GM19239 (cell line): ENCODE measurements around the gene SAMD11.

Experiments
- DNase-seq: peaks from one replicate; pipeline ENCODE4 v3.0.0; 2011; ENCODE audit warnings: low spot score; ENCODE audit not compliant: insufficient read length
- FAIRE-seq: peaks from 2 replicates; lab custom pipeline; 2011; peaks lifted over from hg19 to GRCh38; lab: Jason Lieb, UNC

The SAMD11 gene

DNA sequence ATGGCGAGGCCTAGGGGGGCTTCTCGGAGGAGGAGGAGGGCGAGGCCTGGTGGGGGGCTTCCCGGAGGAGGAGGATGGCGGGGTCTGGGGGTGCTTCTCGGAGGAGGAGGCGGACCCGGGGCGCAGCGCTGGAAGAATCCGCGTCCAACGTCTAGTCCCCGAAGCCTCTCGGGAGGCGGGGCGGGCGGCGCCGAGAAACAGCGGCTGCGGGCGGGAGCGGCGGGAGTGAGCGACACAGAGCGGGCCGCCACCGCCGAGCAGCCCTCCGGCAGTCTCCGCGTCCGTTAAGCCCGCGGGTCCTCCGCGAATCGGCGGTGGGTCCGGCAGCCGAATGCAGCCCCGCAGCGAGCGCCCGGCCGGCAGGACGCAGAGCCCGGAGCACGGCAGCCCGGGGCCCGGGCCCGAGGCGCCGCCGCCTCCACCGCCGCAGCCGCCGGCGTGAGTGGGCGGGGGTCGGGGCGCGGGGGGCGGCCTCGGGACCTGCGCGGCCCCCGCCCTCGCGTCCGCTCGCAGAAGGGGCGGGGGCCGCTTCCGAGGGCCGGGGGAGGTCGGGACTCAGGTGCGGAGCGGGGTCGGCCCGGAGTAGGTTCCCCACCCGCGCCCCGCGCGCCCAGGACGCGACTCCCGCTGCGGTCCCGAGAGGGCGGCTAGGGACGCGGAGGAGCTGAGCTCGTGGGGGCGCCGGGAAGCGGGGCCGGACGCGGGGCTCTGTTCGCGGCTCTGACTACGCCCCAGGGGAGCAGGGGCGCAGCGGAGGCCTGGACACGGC lies 36.8 kb downstream of the SAMD11 start, which contains the start of gene KLHL17:
KLHL17 (plus strand) TSS at position 222 of the 769 bp plus-strand sequence; CDS start at position 332, 110 bp downstream.
- DNase-seq (peak; percentile 99), FAIRE-seq (peak; percentile 45)

DNA sequence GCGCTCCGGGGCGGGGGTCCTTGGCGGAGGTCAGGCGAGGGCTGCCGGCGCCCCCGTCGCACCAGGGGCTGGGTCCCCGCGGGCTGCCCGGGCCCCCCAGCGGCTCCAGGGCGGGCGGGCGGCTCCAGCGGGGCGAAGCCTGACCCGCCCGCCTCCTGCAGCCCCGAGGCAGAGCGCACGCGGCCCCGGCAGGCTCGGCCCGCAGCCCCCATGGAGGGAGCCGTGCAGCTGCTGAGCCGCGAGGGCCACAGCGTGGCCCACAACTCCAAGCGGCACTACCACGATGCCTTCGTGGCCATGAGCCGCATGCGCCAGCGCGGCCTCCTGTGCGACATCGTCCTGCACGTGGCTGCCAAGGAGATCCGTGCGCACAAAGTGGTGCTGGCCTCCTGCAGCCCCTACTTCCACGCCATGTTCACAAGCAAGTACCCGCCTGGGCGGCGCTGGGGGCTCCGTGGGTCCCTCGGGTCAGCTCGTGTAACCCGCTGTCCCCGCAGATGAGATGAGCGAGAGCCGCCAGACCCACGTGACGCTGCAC lies 37.5 kb downstream of the SAMD11 start:
- FAIRE-seq = no peak
- DNase-seq = no peak

DNA sequence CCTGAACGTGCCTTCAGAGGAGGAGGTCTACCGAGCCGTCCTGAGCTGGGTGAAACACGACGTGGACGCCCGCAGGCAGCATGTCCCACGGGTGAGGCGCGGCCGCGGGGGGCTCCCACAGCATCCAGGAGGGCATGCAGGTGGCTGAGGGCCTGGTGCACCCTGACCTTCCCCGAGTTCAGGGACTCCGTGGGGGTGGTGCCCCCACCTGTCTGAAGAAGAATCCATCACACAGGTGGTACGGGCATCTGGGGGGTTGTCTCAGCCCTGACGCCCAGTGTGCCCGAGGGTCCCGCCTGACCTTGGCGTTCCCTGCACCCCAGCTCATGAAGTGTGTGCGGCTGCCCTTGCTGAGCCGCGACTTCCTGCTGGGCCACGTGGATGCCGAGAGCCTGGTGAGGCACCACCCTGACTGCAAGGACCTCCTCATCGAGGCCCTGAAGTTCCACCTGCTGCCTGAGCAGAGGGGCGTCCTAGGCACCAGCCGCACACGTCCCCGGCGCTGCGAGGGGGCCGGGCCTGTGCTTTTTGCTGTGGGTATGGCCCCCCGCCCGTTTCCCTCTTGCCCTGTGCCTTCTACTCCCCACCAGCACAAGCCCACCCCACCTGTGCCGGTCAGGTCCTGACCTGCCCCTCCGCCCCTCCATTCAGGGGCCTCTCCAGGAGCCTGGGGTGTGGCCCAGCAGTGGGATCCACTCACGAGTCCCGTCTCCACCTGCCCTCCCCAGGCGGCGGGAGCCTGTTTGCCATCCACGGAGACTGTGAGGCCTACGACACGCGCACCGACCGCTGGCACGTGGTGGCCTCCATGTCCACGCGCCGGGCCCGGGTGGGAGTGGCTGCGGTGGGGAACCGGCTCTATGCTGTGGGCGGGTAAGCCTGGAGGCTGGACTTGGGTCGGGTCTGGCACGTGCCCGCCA lies 38.9 kb downstream of the SAMD11 start:
- DNase-seq (no peak), FAIRE-seq (no peak)

DNA sequence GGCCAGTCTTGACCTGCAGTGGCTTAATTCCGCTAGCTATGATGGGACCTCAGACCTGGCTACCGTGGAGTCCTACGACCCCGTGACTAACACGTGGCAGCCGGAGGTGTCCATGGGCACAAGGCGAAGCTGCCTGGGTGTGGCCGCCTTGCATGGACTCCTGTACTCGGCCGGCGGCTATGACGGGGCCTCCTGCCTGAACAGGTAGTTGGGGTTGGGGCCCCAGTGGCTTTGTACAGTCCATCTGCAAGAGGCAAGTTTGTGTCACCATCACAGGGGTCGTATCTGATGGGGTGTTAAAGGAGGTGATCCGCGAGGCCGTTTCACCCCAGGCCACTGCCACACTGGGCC lies 39.6 kb downstream of the SAMD11 start:
- FAIRE-seq (no peak), DNase-seq (no peak)

DNA sequence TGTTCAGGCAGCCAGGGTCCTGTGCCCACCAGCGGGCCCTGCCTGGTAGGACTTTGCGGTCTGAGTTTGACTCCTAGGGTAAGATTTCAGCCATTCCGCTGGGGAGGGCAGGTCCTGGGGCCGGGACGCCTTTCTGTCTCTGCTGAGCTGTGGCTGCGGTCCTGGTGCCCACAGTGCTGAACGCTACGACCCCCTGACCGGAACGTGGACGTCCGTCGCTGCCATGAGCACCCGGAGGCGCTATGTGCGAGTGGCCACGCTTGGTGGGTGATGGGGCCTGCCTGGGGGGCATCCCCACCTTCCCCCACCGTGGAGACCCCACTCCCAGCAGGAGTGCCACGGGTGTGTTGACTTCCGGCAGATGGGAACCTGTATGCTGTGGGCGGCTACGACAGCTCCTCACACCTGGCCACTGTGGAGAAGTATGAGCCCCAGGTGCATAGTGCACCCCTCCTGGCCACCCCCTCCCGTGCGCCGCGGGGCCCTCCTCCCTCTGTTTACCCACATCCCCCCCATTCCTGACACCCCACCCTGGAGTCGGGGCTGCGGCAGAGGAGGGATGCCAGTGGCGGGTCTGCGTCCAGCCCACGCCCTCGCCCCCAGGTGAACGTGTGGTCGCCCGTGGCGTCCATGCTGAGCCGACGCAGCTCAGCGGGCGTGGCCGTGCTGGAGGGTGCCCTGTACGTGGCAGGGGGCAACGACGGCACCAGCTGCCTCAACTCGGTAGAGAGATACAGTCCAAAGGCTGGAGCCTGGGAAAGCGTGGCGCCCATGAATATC lies 40.2 kb downstream of the SAMD11 start:
- no peak for DNase-seq
- FAIRE-seq = no peak

DNA sequence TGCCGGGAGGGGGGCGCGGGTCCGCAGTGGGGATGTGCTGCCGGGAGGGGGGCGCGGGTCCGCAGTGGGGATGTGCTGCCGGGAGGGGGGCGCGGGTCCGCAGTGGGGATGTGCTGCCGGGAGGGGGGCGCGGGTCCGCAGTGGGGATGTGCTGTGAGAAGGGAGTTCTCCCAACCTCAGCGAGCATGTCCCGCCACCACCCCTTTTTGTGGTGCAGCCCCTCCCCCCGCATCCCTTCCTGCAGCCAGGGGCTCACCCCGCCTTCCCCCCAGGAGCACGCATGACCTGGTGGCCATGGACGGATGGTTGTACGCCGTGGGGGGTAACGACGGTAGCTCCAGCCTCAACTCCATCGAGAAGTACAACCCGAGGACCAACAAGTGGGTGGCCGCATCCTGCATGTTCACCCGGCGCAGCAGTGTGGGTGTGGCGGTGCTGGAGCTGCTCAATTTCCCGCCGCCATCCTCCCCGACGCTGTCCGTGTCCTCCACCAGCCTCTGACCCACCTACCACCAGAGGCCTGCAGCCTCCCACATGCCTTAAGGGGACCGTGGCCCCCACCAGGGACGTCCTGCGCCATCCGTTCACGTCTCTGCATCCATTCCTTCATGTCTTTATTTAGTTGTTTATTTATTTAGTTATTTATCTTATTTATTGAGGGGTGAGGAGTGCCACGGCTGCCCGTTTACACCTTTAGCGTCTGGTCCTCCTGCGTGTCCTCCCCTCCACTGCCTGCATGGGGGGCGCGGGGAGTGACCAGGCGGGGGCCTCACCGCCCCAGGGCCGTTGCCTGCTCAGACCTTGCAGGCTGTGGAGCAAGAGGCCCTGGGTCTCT lies 41.2 kb downstream of the SAMD11 start:
- no peak for DNase-seq
- no peak for FAIRE-seq

DNA sequence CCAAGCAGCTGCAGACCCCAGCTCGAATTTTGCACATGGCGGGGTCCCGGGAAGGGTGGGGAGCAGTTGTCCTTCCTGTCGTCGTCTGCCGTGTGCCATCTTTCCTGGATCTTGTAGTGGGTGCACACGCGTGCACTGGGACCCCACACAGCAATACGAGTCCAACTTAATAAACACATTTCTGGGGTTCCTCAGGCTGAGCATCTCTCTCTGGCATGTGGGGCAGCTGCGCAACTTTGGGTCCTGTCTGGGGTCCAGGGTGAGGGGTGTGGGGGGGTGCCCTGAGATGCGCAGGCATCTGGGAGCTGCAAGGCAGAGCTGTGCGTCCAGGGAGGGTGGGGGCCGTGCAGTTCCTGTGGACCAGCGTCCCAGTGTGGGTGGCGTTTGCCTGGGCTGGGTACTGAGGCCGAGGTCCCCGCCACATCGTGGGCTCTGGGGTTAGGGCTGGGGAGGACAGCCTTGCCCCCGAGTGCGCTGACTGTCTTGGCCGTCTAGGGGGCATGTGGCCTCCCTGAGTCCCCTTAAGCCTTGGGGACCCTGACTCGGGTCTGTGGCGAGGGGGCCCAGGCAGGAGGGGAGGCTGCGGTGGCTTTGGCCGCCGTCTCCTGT lies 41.9 kb downstream of the SAMD11 start:
- FAIRE-seq = no peak
- no peak for DNase-seq

DNA sequence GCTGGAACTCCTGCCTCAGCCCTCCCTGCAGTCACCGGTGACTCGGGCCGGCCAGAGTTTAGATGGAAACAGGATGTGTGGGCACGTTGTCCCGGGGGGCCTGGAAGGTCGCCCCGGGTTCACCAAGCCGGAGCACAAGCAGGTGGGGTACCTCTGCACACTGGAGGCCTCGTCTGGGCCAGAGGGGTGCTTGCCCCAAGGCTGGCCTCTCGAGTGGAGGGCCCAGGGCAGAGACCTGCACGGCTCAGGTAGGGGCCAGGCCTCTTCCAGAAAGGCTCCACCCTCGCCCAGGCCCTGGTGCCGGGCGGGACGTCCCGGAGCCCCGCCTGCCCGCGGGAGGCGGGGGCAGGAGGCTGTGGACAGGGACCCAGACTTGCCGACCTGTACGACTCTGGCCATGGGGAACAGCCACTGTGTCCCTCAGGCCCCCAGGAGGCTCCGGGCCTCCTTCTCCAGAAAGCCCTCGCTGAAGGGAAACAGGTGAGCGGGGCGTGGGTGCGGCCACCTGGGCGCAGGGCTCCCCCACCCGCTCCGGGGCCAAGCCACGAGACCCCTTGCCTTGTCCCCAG lies 42.5 kb downstream of the SAMD11 start, which contains the start of gene PLEKHN1:
PLEKHN1 (plus strand) TSS at position 348 of the 569 bp plus-strand sequence; CDS start at position 398, 50 bp downstream.
- FAIRE-seq = no peak
- DNase-seq = peak; percentile 74

DNA sequence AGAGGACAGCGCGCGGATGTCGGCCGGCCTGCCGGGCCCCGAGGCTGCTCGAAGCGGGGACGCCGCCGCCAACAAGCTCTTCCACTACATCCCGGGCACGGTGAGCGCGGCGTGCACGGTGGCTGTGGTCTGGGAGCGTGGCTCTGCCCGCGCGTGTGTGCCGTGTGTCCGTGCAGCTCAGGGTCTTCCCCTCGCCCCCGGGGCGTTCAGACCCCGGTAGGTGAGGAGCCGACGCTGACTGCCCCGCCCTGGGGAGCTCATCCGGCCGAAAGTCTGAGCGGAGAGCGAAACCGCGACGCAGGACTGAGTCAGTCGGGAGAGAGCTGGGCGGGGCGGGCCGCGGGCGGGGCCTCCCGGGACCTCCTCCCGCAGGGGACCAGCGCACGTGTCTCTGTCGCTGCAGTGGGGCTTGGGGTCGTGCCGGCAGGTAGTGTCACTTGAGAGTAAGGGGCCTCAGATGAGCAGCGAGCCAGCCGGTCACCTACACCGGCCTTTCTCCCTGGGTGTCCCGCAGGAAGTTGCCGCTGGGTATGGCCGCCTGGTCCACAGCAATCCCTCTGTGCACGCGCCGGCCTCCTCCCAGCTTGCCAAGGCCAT lies 43.1 kb downstream of the SAMD11 start:
- peak; percentile 98 for DNase-seq

DNA sequence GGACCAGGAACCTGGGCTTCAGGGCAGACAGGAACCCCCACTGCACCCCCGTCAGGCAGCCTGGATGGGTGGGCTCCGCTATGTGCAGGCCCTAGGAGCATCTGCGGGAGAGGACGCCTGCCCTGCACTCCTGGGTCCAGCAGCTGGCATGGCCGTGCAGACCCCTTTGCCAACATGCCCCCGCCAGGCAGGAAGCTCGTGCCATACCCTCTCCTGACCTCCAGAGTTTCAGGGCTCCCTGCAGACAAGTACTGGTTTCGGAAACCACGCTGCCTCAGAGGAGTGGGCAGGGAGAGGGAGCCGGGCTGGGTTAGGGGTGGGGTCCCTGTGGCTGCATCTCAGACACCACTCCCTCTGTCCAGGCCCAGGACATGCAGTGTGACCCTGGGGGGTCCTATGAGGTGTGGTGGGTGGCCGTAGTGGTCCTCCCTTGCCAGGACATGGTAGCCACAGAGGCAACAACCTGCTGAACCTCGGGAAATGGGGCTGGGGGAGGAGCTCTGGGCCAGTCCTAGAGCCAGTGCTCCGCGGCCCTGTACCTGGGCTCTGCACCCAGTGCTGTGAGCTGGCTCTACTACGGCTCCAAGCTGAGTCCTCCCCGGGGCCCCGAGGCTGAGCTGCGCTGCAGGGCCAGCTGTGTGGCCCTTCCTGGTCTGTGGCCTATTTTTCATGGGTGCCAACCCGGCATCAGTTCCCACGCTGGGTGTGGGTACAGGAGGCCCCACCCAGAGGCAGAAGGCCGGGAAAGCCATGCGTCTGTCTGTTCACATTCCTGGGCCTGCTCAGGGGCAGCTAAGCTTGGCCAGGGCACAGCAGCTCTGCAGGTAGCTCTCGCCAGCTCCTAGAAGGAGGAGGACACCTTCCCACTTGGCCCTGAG lies 44.0 kb downstream of the SAMD11 start:
- DNase-seq (no peak), FAIRE-seq (no peak)

More for the DNA sequence above, 43.1 kb downstream of the SAMD11 start:
- peak; percentile 91 for FAIRE-seq

DNA sequence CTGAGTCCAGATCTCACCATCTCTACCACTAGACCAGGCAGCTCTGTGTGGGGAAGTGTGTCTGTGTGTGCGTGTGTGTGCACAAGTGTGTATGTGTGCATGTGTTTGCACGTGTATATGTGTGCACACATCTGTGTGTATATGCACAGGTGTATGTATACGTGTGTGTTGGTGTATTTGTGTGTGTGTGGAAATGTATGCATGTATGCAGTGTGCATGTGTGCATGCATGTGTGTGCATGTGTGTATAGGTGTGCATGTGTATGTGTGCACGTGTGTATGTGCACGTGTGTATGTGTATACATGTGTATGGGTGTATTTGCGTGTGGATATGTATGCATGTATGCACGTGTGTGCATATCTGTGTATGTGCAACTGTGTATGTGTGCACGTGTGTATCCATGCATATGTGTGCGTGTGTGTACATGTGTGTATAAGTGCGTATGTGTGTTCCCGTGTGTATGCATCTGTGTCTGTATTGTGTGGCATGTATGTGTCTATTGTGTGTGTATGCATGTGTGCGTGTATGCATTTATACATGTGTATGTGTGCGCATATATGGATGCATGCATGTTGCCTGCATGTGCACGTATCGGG lies 45.6 kb downstream of the SAMD11 start:
- FAIRE-seq (no peak), DNase-seq (no peak)

DNA sequence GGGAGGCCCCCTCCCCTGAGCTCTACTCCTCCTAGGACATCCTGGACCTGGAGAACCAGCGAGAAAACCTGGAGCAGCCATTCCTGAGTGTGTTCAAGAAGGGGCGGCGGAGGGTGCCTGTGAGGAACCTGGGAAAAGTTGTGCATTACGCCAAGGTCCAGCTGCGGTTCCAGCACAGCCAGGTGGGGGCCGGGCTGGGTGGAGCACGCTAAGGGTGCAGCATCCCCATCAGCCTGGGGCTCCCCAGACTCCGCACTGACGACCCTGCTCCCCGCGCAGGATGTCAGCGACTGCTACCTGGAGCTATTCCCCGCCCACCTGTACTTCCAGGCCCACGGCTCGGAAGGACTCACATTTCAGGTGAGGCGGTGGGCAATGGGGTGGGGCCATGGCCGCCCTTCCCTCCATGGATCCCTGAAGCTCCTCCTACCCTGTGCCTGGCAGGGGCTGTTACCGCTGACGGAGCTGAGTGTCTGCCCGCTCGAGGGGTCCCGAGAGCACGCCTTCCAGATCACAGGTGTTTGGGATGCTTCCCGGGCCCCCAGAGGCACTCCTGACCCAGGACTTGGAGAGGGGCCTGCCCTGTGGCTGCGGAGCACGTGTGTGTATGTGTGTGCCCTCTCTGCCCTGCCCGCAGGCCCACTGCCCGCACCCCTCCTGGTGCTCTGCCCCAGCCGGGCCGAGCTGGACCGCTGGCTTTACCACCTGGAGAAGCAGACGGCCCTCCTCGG lies 46.7 kb downstream of the SAMD11 start:
- no peak for FAIRE-seq
- DNase-seq = no peak

DNA sequence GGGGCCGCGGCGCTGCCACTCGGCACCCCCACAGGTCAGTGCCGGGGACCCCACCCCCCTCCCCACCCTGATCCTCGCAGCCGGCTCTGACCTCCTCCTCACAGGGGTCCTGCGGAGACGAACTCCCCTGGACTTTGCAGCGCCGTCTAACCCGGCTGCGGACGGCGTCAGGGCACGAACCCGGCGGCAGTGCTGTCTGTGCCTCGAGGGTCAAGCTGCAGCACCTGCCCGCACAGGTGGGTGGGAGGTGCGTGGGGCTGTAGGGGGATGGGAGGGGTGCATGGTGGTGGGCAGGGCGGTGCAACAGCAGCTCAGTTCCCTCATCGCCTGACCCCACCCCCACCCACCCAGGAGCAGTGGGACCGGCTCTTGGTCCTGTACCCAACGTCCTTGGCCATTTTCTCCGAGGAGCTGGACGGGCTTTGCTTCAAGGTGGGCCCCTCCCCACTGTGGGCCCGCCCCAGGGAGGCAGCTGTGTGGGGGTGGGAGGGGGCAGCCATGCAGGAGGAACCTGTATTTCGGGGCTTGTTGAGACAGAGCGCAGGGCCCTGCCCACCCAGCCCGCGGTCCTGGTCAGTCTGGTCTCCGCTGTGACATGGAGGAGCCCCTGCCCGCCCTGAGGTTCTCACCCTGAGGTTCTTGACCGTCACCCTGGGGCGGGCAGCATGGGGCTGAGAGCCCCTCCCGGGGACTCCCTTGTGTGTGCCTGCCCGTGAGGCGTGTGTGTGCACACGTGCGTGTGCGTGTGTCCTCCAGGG lies 47.4 kb downstream of the SAMD11 start:
- DNase-seq = no peak
- no peak for FAIRE-seq

DNA sequence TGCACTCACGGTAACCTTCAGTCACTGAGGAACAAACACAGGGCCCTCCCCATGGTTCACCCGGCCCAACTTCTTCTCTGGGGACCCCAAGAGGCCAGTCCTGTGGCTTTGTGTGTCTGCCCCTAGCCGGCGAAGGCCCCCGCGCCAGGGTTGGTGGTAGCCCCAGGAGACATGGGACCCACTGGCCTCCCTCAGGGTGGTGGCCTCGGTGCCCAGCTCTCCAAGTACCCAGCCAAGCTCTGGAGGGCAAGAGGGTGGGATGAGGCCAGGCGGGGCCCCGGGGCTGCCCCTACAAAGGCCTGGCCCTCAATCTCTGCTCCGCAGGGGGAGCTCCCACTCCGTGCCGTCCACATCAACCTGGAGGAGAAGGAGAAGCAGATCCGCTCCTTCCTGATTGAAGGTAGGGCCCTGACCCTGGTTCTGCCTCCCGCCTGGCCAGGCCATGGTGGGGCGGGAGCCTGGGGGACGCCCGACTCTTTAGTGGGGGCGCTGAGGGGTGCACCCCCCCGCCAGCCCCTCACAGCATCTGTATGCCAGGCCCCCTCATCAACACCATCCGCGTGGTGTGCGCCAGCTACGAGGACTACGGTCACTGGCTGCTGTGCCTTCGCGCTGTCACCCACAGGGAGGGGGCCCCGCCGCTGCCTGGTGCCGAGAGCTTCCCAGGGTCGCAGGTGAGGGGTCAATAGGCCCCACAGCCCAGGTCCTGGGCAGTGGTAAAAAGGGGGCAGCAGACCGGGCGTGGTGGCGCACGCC lies 48.2 kb downstream of the SAMD11 start:
- FAIRE-seq = no peak
- no peak for DNase-seq
